SK-N-MC (cell line): ENCODE data around the gene ANKRD36B.
"Not testable (repeated sequence)": the region's sequence is repeated elsewhere in the genome, so short reads cannot be mapped to it uniquely, and the experiment has no call there.

Source experiments
- EZH2 ChIP-seq: fragments of 200-600 bp; sonication (generic); IDR thresholded peaks from one replicate; pipeline ENCODE4 v1.6.1; 2017; ENCODE audit warnings: antibody characterized with exemption
- POLR2AphosphoS5 ChIP-seq: IDR thresholded peaks from 2 replicates; pipeline ENCODE4 v1.6.1; 2012; ENCODE audit warnings: mild to moderate bottlenecking, low read depth, low read length, borderline replicate concordance

DNA sequence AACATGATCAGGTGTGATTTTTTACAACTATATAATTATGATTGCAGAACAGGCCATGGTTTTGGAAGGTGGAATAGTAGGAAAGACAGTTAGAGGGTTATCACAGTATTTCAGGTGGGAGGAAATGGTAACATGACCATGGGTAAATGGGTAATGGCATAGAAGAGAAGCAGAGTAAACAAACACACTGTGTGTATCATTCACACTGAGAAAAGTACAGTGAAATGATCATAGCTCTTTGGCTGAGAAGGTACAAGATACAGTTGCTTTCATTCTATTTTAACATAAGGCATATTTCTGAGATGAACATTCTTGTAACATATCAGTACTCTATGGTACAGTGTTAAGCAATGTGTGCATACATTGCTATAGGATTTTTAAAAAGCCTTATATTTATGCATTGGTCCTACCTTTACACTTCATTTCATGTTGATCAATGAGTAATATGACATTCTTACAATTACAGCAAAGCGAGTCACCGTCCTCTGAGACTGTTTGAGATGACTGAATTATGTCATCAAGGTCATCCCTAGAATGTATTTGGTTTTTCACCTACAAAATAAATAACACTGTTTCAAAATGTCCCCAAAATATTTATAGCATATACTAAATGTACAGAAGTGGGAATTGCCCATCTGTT lies 66.6 kb downstream of the ANKRD36B start:
- TF ChIP-seq EZH2, POLR2AphosphoS5: not testable (repeated sequence)
